B cell (primary cell): ENCODE data around the gene DENND5B. TPM values are rescaled to one million over a fixed set of nuclear protein-coding genes. Genes with fewer than 3 reads are reported as not detected.
A peak's percentile ranks its signal among the peaks of the same experiment; 100 is the strongest.
"Not testable (repeated sequence)": the region's sequence is repeated elsewhere in the genome, so short reads cannot be mapped to it uniquely, and the experiment has no call there.

Experiments used
- ATAC-seq: fragments of 200-7000 bp; cut with Tn5 transposase; one replicate; pipeline ENCODE4 v1.10.0; 2021; ENCODE audit warnings: low read depth, mild to moderate bottlenecking, moderate number of reproducible peaks, moderate library complexity
- CTCF ChIA-PET: fragments of 350-600 bp; sonication (Branson Sonifier 250); formaldehyde crosslinking; loops from one replicate; lab custom pipeline; 2021; ENCODE audit warnings: antibody characterized with exemption, inconsistent platforms; lab: Charles Lee
- POLR2A ChIA-PET: fragments of 350-600 bp; sonication (Branson Sonifier 250); formaldehyde crosslinking; loops from one replicate; lab custom pipeline; 2021; ENCODE audit warnings: antibody characterized with exemption; lab: Charles Lee
- DNase-seq: peaks from one replicate; pipeline ENCODE4 v3.0.0; 2013
- H2AFZ ChIP-seq: 2 replicates; pipeline ENCODE4 v1.6.1; 2012; ENCODE audit warnings: mild to moderate bottlenecking, low read depth, low read length; ENCODE audit not compliant: insufficient read depth, poor library complexity, severe bottlenecking
- H3K27ac ChIP-seq, 2 donors: 1 replicate in 1 of 2; 2 replicates in 1 of 2; pipeline ENCODE4 v1.5.1; 2012 to 2013; ENCODE audit warnings: low read length in 2 of 2, mild to moderate bottlenecking in 2 of 2, moderate library complexity in 1 of 2
- H3K27me3 ChIP-seq, 4 experiments: fragments of 200-600 bp in 1 of 4; sonication (generic) in 1 of 4; replicated peaks in 1 of 4; 1 replicate in 2 of 4; 2 replicates in 2 of 4; pipeline versions ENCODE4 v1.6.1 to v1.7.0; 2013 to 2016; ENCODE audit warnings: low read length in 3 of 4, mild to moderate bottlenecking in 2 of 4, mixed read lengths in 1 of 4, moderate library complexity in 1 of 4; ENCODE audit not compliant: insufficient read depth in 4 of 4, control insufficient read depth in 3 of 4; ENCODE audit errors: control extremely low read depth in 1 of 4
- H3K36me3 ChIP-seq, 2 experiments: replicated peaks in 1 of 2; 1 replicate in 1 of 2; 2 replicates in 1 of 2; pipeline versions ENCODE4 v1.6.1 to v1.7.1; 2013; ENCODE audit warnings: low read length in 1 of 2; ENCODE audit not compliant: insufficient read depth in 2 of 2, control insufficient read depth in 1 of 2; ENCODE audit errors: control extremely low read depth in 1 of 2, extremely low read depth in 1 of 2
- H3K4me1 ChIP-seq, 2 donors: fragments of 200-600 bp in 1 of 2; sonication (generic) in 1 of 2; 1 replicate in 1 of 2; 2 replicates in 1 of 2; pipeline versions ENCODE4 v1.5.1 to v1.6.1; 2013 to 2017; ENCODE audit warnings: low read length in 2 of 2; ENCODE audit not compliant: control insufficient read depth in 2 of 2, insufficient read depth in 2 of 2
- H3K4me2 ChIP-seq: replicated peaks from 2 replicates; pipeline ENCODE3; 2012; ENCODE audit warnings: mild to moderate bottlenecking, low read depth, low read length; ENCODE audit not compliant: poor library complexity, severe bottlenecking
- H3K4me3 ChIP-seq, 5 experiments: fragments of 200-600 bp in 1 of 5; sonication (generic) in 1 of 5; 1 replicate in 3 of 5; 2 replicates in 2 of 5; pipeline versions ENCODE4 v1.5.1 to v1.7.0; 2011 to 2016; ENCODE audit warnings: low read length in 4 of 5, mild to moderate bottlenecking in 4 of 5, low read depth in 2 of 5, control low read depth in 1 of 5, moderate library complexity in 1 of 5; ENCODE audit not compliant: insufficient read depth in 1 of 5; ENCODE audit errors: control extremely low read depth in 1 of 5, extremely low read depth in 1 of 5
- H3K79me2 ChIP-seq: fragments of 200-600 bp; sonication (generic); one replicate; pipeline ENCODE4 v1.6.0; 2016; ENCODE audit warnings: low read length; ENCODE audit not compliant: control insufficient read depth, insufficient read depth
- H3K9ac ChIP-seq: fragments of 200-600 bp; sonication (generic); 2 replicates; pipeline ENCODE4 v1.6.1; 2017; ENCODE audit warnings: mild to moderate bottlenecking, low read length, moderate library complexity
- H3K9me3 ChIP-seq, 3 donors: one replicate each; pipeline versions ENCODE4 v1.6.1 to v1.7.1; 2013; ENCODE audit warnings: low read length in 2 of 3; ENCODE audit not compliant: control insufficient read depth in 2 of 3, insufficient read depth in 1 of 3; ENCODE audit errors: control extremely low read depth in 1 of 3
- H4K20me1 ChIP-seq: 2 replicates; pipeline ENCODE4 v1.6.0; 2012; ENCODE audit warnings: mild to moderate bottlenecking, low read length; ENCODE audit not compliant: insufficient read depth, control insufficient read depth, poor library complexity, severe bottlenecking
- H3K27ac Mint-ChIP-seq: one replicate; pipeline ENCODE4 v1.8.0; 2021; ENCODE audit warnings: mixed read lengths
- H3K27me3 Mint-ChIP-seq: one replicate; pipeline ENCODE4 v1.8.0; 2021; ENCODE audit warnings: mixed read lengths
- H3K4me1 Mint-ChIP-seq: one replicate; pipeline ENCODE4 v1.8.0; 2021; ENCODE audit warnings: mixed read lengths
- H3K4me3 Mint-ChIP-seq: one replicate; pipeline ENCODE4 v1.8.0; 2021; ENCODE audit warnings: mixed read lengths
- H3K9me3 Mint-ChIP-seq: one replicate; pipeline ENCODE4 v1.8.0; 2022; ENCODE audit warnings: mixed read lengths; ENCODE audit not compliant: insufficient read depth
- EZH2 ChIP-seq: IDR thresholded peaks from 2 replicates; pipeline ENCODE4 v1.6.1; 2012; ENCODE audit warnings: borderline replicate concordance, low read depth, mild to moderate bottlenecking, moderate library complexity, low read length; ENCODE audit not compliant: insufficient read depth, poor library complexity, severe bottlenecking
- WGBS: methylation state at CpG from one replicate; pipeline ENCODE4 v1.1.5; 2013; ENCODE audit warnings: missing lambda C conversion rate; ENCODE audit not compliant: insufficient coverage; 5-methylcytosine and 5-hydroxymethylcytosine counted together
- intact Hi-C: fragments of 100-400 bp; cut with micrococcal nuclease; formaldehyde crosslinking; loops from one replicate; pipeline ENCODE4 v1.10.0; 2022
- polyA plus RNA-seq: library from polyadenylated mRNA; depleted of rRNA; stranded (reverse); fragments of >200 nt; gene quantifications from 2 replicates; pipeline ENCODE4 v1.2.3, GENCODE V29; 2012
- total RNA-seq, 2 donors: library from RNA; stranded (reverse); fragments of 120-200 nt in 1 of 2; gene quantifications; 1 replicate in 1 of 2; 2 replicates in 1 of 2; pipeline versions ENCODE4 v1.2.3 to v1.2.4, GENCODE V29; 2013 to 2022
- TF ChIP-seq, protein P1 (sequence below): fragments of 200-600 bp; IDR thresholded peaks from one replicate; pipeline ENCODE4 v1.8.0; 2022; ENCODE audit warnings: antibody characterized with exemption, mild to moderate bottlenecking

The DENND5B gene
- total and polyA plus RNA-seq, 2 donors (not counting 1 experiment from before 2014, with no cell fraction given): 18.7 to 55.3 TPM

DNA sequence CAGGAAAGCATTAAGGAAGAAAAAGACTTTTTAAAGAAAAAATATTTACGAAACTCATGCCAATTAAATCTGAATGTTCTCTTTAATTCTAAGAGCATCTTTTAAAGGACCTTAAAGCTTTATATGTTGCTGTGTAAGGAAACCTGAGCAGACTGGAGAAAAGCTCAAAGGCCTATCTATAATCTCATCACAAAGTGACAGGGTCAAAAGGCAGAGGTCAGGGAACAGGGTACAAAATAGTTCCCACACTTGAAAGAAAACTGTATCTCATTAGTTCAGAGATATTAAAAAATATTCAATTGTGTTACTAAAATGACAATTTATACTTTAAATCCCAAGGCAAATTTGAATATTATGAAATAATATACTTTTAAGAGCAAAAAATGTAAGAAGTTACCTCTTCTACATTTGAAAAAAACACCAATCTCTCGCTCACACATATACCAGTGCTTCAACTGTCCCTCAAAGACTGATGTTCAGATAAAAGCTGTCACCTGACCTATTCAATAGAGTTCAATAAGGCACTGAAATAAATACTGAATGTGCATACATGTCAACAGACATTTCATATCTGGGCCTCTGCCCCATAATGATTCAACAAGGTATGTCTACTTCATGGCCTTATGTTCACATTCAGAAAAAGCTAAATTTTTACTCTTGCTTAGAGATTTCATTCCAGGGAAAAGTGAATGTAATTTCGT, 17.9 kb downstream of the DENND5B start:
- Histone ChIP-seq H3K9ac (no peak overlapping the region), H2AFZ (no peak overlapping the region), H3K27me3 (no peaks in the 10 kb centered on the region), H3K27ac (no peak overlapping the region), H3K4me3 (no peak overlapping the region), H3K4me1 (peaks cover 47 to 53% of the 10 kb centered on the region in 2 donors), H4K20me1 (peaks cover 54% of the 10 kb centered on the region), H3K9me3 (no peaks in the 10 kb centered on the region), H3K79me2 (peaks cover 98% of the 10 kb centered on the region), H3K36me3 (peaks cover 0 to 2% of the 10 kb centered on the region in 2 experiments), H3K4me2 (no peak overlapping the region)
- Mint-ChIP-seq H3K4me3 (no peak overlapping the region), H3K27ac (no peak overlapping the region), H3K4me1 (peaks cover 64% of the 10 kb centered on the region), H3K9me3 (no peaks in the 10 kb centered on the region), H3K27me3 (no peaks in the 10 kb centered on the region)
- CTCF ChIA-PET: no interaction called here
- POLR2A ChIA-PET: no interaction called here
- no peak for TF ChIP-seq EZH2
- TF ChIP-seq, protein P1, sequence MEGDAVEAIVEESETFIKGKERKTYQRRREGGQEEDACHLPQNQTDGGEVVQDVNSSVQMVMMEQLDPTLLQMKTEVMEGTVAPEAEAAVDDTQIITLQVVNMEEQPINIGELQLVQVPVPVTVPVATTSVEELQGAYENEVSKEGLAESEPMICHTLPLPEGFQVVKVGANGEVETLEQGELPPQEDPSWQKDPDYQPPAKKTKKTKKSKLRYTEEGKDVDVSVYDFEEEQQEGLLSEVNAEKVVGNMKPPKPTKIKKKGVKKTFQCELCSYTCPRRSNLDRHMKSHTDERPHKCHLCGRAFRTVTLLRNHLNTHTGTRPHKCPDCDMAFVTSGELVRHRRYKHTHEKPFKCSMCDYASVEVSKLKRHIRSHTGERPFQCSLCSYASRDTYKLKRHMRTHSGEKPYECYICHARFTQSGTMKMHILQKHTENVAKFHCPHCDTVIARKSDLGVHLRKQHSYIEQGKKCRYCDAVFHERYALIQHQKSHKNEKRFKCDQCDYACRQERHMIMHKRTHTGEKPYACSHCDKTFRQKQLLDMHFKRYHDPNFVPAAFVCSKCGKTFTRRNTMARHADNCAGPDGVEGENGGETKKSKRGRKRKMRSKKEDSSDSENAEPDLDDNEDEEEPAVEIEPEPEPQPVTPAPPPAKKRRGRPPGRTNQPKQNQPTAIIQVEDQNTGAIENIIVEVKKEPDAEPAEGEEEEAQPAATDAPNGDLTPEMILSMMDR: no peak
- intact Hi-C loops: no loop called here
- DNase-seq (no peak), ATAC-seq (no peak)
- no CpG with 5 or more reads among the region's 3 CpGs for WGBS

GRCh38 chr12:31570880-31571279, 20.1 kb downstream of the DENND5B start:
- H3K27ac ChIP-seq: no peak overlapping the region
- TF ChIP-seq EZH2: no peak
- peaks cover 66% of the 10 kb centered on the region for H3K4me1 Mint-ChIP-seq
- H4K20me1 ChIP-seq: peaks cover 63% of the 10 kb centered on the region
- POLR2A ChIA-PET: interaction anchor here (0.6 kb wide), 1 partner anchor 409 kb away, joined by 4 read pairs; no protein-coding TSS in a partner anchor
- H3K4me2 ChIP-seq: no peak overlapping the region
- H3K9ac ChIP-seq: no peak overlapping the region
- no peaks in the 10 kb centered on the region for H3K9me3 ChIP-seq
- intact Hi-C loops: no loop called here
- H3K27ac Mint-ChIP-seq: no peak overlapping the region
- H2AFZ ChIP-seq: no peak overlapping the region
- H3K4me3 Mint-ChIP-seq: no peak overlapping the region
- WGBS: no CpG with 5 or more reads among the region's 5 CpGs
- DNase-seq: no peak
- no peak overlapping the region for H3K4me3 ChIP-seq
- no peak for ATAC-seq
- peaks cover 99% of the 10 kb centered on the region for H3K79me2 ChIP-seq
- peaks cover 50 to 51% of the 10 kb centered on the region in 2 donors for H3K4me1 ChIP-seq
- no peaks in the 10 kb centered on the region for H3K9me3 Mint-ChIP-seq
- CTCF ChIA-PET: no interaction called here
- H3K36me3 ChIP-seq: peaks cover 0 to 2% of the 10 kb centered on the region in 2 experiments
- H3K27me3 ChIP-seq: no peaks in the 10 kb centered on the region
- H3K27me3 Mint-ChIP-seq: no peaks in the 10 kb centered on the region

GRCh38 chr12:31569517-31569916, 21.4 kb downstream of the DENND5B start:
- H3K27me3 Mint-ChIP-seq, H3K27me3 ChIP-seq, H3K36me3 ChIP-seq, H2AFZ ChIP-seq, H3K4me3 ChIP-seq, H3K9me3 Mint-ChIP-seq, H3K9ac ChIP-seq, intact Hi-C loops, H3K4me3 Mint-ChIP-seq, ATAC-seq, H3K27ac ChIP-seq, H3K9me3 ChIP-seq, DNase-seq, H3K27ac Mint-ChIP-seq: not testable (repeated sequence)
- ChIA-PET POLR2A (interaction anchor here (0.7 kb wide), 1 partner anchor 134 kb away, joined by 5 read pairs; no protein-coding TSS in a partner anchor), CTCF (interaction anchor here (1.5 kb wide), 1 partner anchor 165 kb away, joined by 4 read pairs; no protein-coding TSS in a partner anchor)
- peaks cover 99% of the 10 kb centered on the region for H3K79me2 ChIP-seq
- H3K4me1 ChIP-seq: peaks cover 43 to 49% of the 10 kb centered on the region in 2 donors
- WGBS: 100% methylated on average over 2 of the region's 2 CpGs
- peaks cover 65% of the 10 kb centered on the region for H3K4me1 Mint-ChIP-seq
- peak overlapping the region; percentile 21 for H3K4me2 ChIP-seq
- peaks cover 72% of the 10 kb centered on the region for H4K20me1 ChIP-seq
